K562 (cell line): ENCODE measurements around the gene CBFA2T2. TPM values are rescaled to one million over a fixed set of nuclear protein-coding genes. Genes with fewer than 3 reads are reported as not detected.
"Not testable (repeated sequence)": the region's sequence is repeated elsewhere in the genome, so short reads cannot be mapped to it uniquely, and the experiment has no call there.

ENCODE experiments used
- ATAC-seq: fragments of 200-7000 bp; cut with Tn5 transposase; 3 replicates; pipeline ENCODE4 v1.9.1; 2020; ENCODE audit warnings: moderate library complexity
- BruUV-seq: library from RNA; stranded (reverse); fragments of 400-500 nt; replicated peaks from 2 replicates; lab custom pipeline; 2021; lab: Mats Ljungman, UMichigan
- CTCF ChIA-PET: fragments of 300-600 bp; formaldehyde crosslinking; extraction: SDS; loops from one replicate; lab custom pipeline; 2021; ENCODE audit warnings: low intra/inter-chr PET ratio; lab: Yijun Ruan, JAX
- POLR2A ChIA-PET: fragments of 300-600, 350-650 bp; sonication (Branson Sonifier 250); formaldehyde crosslinking; extraction: SDS; loops from one replicate; lab custom pipeline; 2021; ENCODE audit warnings: antibody characterized with exemption, inconsistent platforms; lab: Yijun Ruan, JAX
- DNase-seq, 4 experiments: peaks; one replicate each; pipeline versions ENCODE4 v3.0.0 to v3.0.0-alpha.2; 2011 to 2018; ENCODE audit warnings: low spot score in 3 of 4, mixed read lengths in 3 of 4; ENCODE audit errors: extremely low read depth in 1 of 4
- FAIRE-seq: peaks from 2 replicates; lab custom pipeline; 2011; peaks lifted over from hg19 to GRCh38; lab: Jason Lieb, UNC
- H2AFZ ChIP-seq: 2 replicates; pipeline ENCODE4 v1.6.0; 2011; ENCODE audit warnings: low read depth, low read length, control low read depth, inconsistent platforms
- H3K27ac ChIP-seq: fragments of 200-600 bp; 3 replicates; pipeline ENCODE4 v1.8.0; 2011; ENCODE audit warnings: low read depth, mild to moderate bottlenecking, control low read depth, inconsistent platforms, low read length, moderate library complexity, mixed read lengths; ENCODE audit errors: extremely low read depth
- H3K27me3 ChIP-seq, 2 experiments: fragments of 300-600 bp in 1 of 2; 2 replicates in 1 of 2; 3 replicates in 1 of 2; pipeline versions ENCODE4 v1.6.0 to v1.8.0; 2011; ENCODE audit warnings: inconsistent platforms in 2 of 2, low read length in 2 of 2, mild to moderate bottlenecking in 1 of 2, mixed read lengths in 1 of 2, moderate library complexity in 1 of 2; ENCODE audit not compliant: control insufficient read depth in 2 of 2, insufficient read depth in 2 of 2
- H3K36me3 ChIP-seq: fragments of 300-600 bp; 3 replicates; pipeline ENCODE4 v1.8.0; 2011; ENCODE audit warnings: mild to moderate bottlenecking, low read length, inconsistent platforms; ENCODE audit not compliant: control insufficient read depth, insufficient read depth
- H3K4me1 ChIP-seq, 2 experiments: fragments of 200-600 bp in 1 of 2; replicated peaks in 1 of 2; 2 replicates in 1 of 2; 3 replicates in 1 of 2; pipeline versions ENCODE4 v1.5.1 to v1.8.0; 2011; ENCODE audit warnings: inconsistent platforms in 2 of 2, low read length in 2 of 2, mild to moderate bottlenecking in 1 of 2, mixed read lengths in 1 of 2, moderate library complexity in 1 of 2; ENCODE audit not compliant: control insufficient read depth in 2 of 2, insufficient read depth in 2 of 2
- H3K4me2 ChIP-seq: 2 replicates; pipeline ENCODE4 v1.6.1; 2011; ENCODE audit warnings: low read length, control low read depth, inconsistent platforms, mixed read lengths; ENCODE audit not compliant: insufficient read depth
- H3K4me3 ChIP-seq: fragments of 200-600 bp; sonication (generic), shearing (Covaris generic); 2 replicates; pipeline ENCODE4 v1.5.1; 2016; ENCODE audit warnings: control low read depth, inconsistent platforms
- H3K79me2 ChIP-seq: fragments of 200-600 bp; 3 replicates; pipeline ENCODE4 v1.8.0; 2011; ENCODE audit warnings: low read length, inconsistent platforms; ENCODE audit not compliant: control insufficient read depth, insufficient read depth
- H3K9ac ChIP-seq, 2 experiments: 2 replicates each; pipeline versions ENCODE4 v1.6.0 to v1.6.1; 2011; ENCODE audit warnings: low read depth in 2 of 2, low read length in 2 of 2, control low read depth in 1 of 2, inconsistent platforms in 1 of 2, mild to moderate bottlenecking in 1 of 2, mixed read lengths in 1 of 2; ENCODE audit not compliant: insufficient read depth in 1 of 2
- H3K9me1 ChIP-seq: one replicate; pipeline ENCODE4 v1.6.0; 2011; ENCODE audit warnings: inconsistent platforms, mild to moderate bottlenecking, low read length, moderate library complexity; ENCODE audit not compliant: control insufficient read depth, insufficient read depth
- H3K9me3 ChIP-seq: replicated peaks from 2 replicates; pipeline ENCODE4 v1.5.1; 2011; ENCODE audit warnings: low read depth, low read length, inconsistent platforms; ENCODE audit not compliant: control insufficient read depth, insufficient read depth
- H4K20me1 ChIP-seq: replicated peaks from 2 replicates; pipeline ENCODE4 v1.6.1; 2011; ENCODE audit warnings: low read length, inconsistent platforms, mixed read lengths; ENCODE audit not compliant: control insufficient read depth, insufficient read depth
- CC2D1A ChIP-seq: fragments of 450-650 bp; IDR thresholded peaks from 2 replicates; pipeline ENCODE4 v1.6.1; 2017; ENCODE audit warnings: mild to moderate bottlenecking
- FOXM1 ChIP-seq, 2 experiments: fragments of 450-650 bp in 1 of 2; sonication (generic) in 1 of 2; formaldehyde crosslinking in 1 of 2; IDR thresholded peaks; 2 replicates each; pipeline versions ENCODE4 v1.6.1 to v1.9.0; 2017 to 2022; ENCODE audit warnings: low read depth in 2 of 2, mild to moderate bottlenecking in 2 of 2, missing genetic modification reagents in 1 of 2, moderate library complexity in 1 of 2
- WGBS: fragments of 100-300 bp; shearing (Covaris generic); methylation state at CpG from one replicate; pipeline ENCODE4 v1.1.6; 2016; ENCODE audit warnings: low coverage, mixed read lengths; ENCODE audit not compliant: insufficient coverage; ENCODE audit errors: missing lambda C conversion rate; 5-methylcytosine and 5-hydroxymethylcytosine counted together
- in situ Hi-C: fragments of 300-500 bp; cut with MboI; formaldehyde crosslinking; loops from 4 replicates; pipeline ENCODE4 v1.15.0; 2018; ENCODE audit warnings: inconsistent platforms, mixed read lengths
- intact Hi-C: fragments of 100-400 bp; cut with micrococcal nuclease; formaldehyde crosslinking; loops from 2 replicates; pipeline ENCODE4 v1.14.2; 2022
- polyA plus RNA-seq, 8 experiments: library from polyadenylated mRNA; depleted of rRNA in 4 of 8; stranded (reverse) in 5 of 8; unstranded in 3 of 8; fragments of >200 nt; fragmentation: Nextera tagmentation in 2 of 8; fragmentation: Illumina TruSeq in 1 of 8; extraction: Ambion mirVana in 2 of 8; extraction: Trizol in 1 of 8; gene quantifications; 2 replicates each; pipeline versions ENCODE4 v1.2.1 to v1.2.3, GENCODE V29; 2011 to 2014; ENCODE audit warnings: inconsistent platforms in 1 of 8, missing spikeins in 1 of 8
- total RNA-seq, 7 experiments: library from RNA; depleted of rRNA in 6 of 7; stranded (reverse); fragments of >200 nt in 6 of 7; fragmentation: Illumina TruSeq in 2 of 7; extraction: Trizol in 2 of 7; gene quantifications; 2 replicates each; pipeline versions ENCODE4 v1.2.1 to v1.2.3, GENCODE V29; 2011 to 2021; ENCODE audit warnings: low replicate concordance in 1 of 7
- TF ChIP-seq, protein P1 (sequence below): fragments of 250-450 bp; sonication (Bioruptor Pico); IDR thresholded peaks from 2 replicates; pipeline ENCODE4 v1.8.0; 2021; ENCODE audit warnings: moderate library complexity, mild to moderate bottlenecking, inconsistent platforms
- TF ChIP-seq, protein P2 (sequence below), 2 experiments: fragments of 450-650 bp; formaldehyde crosslinking in 1 of 2; IDR thresholded peaks; 2 replicates each; pipeline versions ENCODE4 v1.4.0 to v1.6.1; 2014 to 2020; ENCODE audit warnings: mild to moderate bottlenecking in 2 of 2, borderline replicate concordance in 1 of 2, low read depth in 1 of 2

The CBFA2T2 gene
- total and polyA plus RNA-seq, 9 of the 15 experiments (the other 6 are each of a cell fraction or from before 2014, with no cell fraction given): 0.27 to 9.6 (median 5.8) TPM

DNA sequence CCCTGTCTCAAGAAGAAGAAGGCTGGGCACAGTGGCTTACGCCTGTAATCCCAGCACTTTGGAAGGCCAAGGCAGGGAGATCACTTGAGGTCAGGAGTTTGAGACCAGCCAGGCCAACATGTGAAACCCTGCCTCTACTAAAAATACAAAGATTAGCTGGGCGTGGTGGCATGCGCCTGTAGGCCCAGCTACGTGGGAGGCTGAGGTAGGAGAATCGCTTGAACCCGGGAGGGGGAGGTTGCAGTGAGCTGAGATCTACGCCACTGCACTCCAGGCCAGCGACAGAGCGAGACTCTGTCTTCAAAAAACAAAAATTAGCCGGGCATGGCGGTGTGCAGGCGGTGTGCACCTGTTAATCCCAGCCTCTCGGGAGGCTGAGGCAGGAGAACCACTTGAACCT, 22.0 kb downstream of the CBFA2T2 start:
- peaks cover 16% of the 10 kb centered on the region; the same call in 2 of the 3 replicates for H3K79me2 ChIP-seq
- H4K20me1 ChIP-seq, H3K27ac ChIP-seq, H3K9me3 ChIP-seq, H3K4me3 ChIP-seq, intact Hi-C loops, DNase-seq, ATAC-seq, H2AFZ ChIP-seq, H3K36me3 ChIP-seq, H3K4me2 ChIP-seq, H3K9ac ChIP-seq, in situ Hi-C loops, FAIRE-seq, POLR2A ChIA-PET, H3K4me1 ChIP-seq, CTCF ChIA-PET, BruUV-seq, H3K9me1 ChIP-seq, H3K27me3 ChIP-seq: not testable (repeated sequence)
- WGBS: 87% methylated on average over 12 of the region's 13 CpGs

DNA sequence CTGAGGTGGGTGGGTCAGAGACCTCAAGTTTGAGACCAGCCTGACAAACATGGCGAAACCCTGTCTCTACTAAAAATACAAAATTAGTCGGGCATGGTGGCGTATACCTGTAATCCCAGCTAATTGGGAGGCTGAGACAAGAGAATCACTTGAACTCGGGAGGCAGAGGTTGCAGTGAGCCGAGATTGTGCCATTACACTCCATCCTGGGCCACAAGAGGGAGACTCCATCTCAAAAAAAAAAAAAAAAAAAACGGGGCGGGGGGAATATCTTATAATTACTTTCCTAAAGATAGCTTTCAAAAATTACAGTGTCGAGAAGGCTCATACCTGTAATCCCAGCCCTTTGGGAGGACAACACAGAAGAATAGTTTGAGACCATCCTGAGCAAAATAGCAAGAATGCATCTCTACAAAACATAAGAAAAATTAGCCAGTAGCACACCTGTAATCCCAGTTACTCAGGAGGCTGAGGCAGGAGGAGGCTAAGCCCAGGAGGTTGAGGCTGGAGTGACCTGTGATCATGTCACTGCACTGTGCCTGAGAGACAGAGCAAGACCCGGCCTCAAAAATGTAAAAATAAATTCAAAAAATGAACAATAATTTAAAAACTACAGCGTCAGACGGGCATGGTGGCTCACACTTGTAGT, 25.8 kb downstream of the CBFA2T2 start:
- H3K4me2 ChIP-seq: no peak overlapping the region
- FAIRE-seq (no peak), ATAC-seq (peak; percentile 57; the same call in 2 of the 3 replicates), DNase-seq (peak in 1 of 4 experiments; percentile 21)
- H3K36me3 ChIP-seq: no peaks in the 10 kb centered on the region
- no peaks in the 10 kb centered on the region for H3K27me3 ChIP-seq
- 0 out of 2 replicates have a peak, but pooled peaks cover 3% of the 10 kb centered on the region for H4K20me1 ChIP-seq
- peaks cover 4 to 5% of the 10 kb centered on the region in 2 experiments; a peak in 2 of 5 replicates for H3K4me1 ChIP-seq
- H2AFZ ChIP-seq: no peak overlapping the region
- ChIA-PET POLR2A (interaction anchor here (0.8 kb wide), 1 partner anchor 14 kb away, joined by 3 read pairs; no protein-coding TSS in a partner anchor), CTCF (interaction anchor here (0.7 kb wide), 1 partner anchor 102 kb away, joined by 5 read pairs; no protein-coding TSS in a partner anchor)
- H3K9me3 ChIP-seq: no peaks in the 10 kb centered on the region
- peak overlapping the region in 1 of 2 experiments; percentile 26; a peak in 1 of 4 replicates for H3K9ac ChIP-seq
- no peak overlapping the region for H3K4me3 ChIP-seq
- no peak overlapping the region for H3K27ac ChIP-seq
- H3K9me1 ChIP-seq: no peaks in the 10 kb centered on the region
- peaks cover 7% of the 10 kb centered on the region; the same call in 1 of the 3 replicates for H3K79me2 ChIP-seq
- in situ Hi-C loops: no loop called here
- intact Hi-C loops: loop anchor here (2.0 kb wide), 1 partner anchor 137 kb away; no protein-coding TSS in a partner anchor
- no TSS peak for BruUV-seq
- 50% methylated on average over 9 of the region's 11 CpGs for WGBS
- TF ChIP-seq, protein P1, sequence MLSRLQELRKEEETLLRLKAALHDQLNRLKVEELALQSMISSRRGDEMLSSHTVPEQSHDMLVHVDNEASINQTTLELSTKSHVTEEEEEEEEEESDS (CRISPR knock-in tag): no peak
- TF ChIP-seq CC2D1A: 0 out of 2 replicates have a peak, but pooled peaks have one; percentile 21
- TF ChIP-seq, protein P2, sequence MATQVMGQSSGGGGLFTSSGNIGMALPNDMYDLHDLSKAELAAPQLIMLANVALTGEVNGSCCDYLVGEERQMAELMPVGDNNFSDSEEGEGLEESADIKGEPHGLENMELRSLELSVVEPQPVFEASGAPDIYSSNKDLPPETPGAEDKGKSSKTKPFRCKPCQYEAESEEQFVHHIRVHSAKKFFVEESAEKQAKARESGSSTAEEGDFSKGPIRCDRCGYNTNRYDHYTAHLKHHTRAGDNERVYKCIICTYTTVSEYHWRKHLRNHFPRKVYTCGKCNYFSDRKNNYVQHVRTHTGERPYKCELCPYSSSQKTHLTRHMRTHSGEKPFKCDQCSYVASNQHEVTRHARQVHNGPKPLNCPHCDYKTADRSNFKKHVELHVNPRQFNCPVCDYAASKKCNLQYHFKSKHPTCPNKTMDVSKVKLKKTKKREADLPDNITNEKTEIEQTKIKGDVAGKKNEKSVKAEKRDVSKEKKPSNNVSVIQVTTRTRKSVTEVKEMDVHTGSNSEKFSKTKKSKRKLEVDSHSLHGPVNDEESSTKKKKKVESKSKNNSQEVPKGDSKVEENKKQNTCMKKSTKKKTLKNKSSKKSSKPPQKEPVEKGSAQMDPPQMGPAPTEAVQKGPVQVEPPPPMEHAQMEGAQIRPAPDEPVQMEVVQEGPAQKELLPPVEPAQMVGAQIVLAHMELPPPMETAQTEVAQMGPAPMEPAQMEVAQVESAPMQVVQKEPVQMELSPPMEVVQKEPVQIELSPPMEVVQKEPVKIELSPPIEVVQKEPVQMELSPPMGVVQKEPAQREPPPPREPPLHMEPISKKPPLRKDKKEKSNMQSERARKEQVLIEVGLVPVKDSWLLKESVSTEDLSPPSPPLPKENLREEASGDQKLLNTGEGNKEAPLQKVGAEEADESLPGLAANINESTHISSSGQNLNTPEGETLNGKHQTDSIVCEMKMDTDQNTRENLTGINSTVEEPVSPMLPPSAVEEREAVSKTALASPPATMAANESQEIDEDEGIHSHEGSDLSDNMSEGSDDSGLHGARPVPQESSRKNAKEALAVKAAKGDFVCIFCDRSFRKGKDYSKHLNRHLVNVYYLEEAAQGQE (IDR thresholded peaks at IDR 0.05; ENCODE audit: borderline replicate concordance): peak; percentile 16; the same call in 1 of the 2 replicates
- TF ChIP-seq, protein P2 (CRISPR knock-in tag; IDR thresholded peaks at IDR 0.05; ENCODE audit: low read depth): no peak
- no peak for TF ChIP-seq FOXM1 (IDR thresholded peaks at IDR 0.05; ENCODE audit: low read depth)
- no peak for TF ChIP-seq FOXM1 (CRISPR knock-in tag; IDR thresholded peaks at IDR 0.05; ENCODE audit: low read depth)
